GM19438 (cell line): ENCODE measurements around the gene CA7.
A peak's percentile ranks its signal among the peaks of the same experiment; 100 is the strongest.

Experiments used
- ATAC-seq: cut with Tn5 transposase; IDR thresholded peaks from one replicate; pipeline ENCODE4 v1.9.1; 2021; ENCODE audit warnings: low read depth; ENCODE audit not compliant: unreplicated experiment

Gene CA7

DNA sequence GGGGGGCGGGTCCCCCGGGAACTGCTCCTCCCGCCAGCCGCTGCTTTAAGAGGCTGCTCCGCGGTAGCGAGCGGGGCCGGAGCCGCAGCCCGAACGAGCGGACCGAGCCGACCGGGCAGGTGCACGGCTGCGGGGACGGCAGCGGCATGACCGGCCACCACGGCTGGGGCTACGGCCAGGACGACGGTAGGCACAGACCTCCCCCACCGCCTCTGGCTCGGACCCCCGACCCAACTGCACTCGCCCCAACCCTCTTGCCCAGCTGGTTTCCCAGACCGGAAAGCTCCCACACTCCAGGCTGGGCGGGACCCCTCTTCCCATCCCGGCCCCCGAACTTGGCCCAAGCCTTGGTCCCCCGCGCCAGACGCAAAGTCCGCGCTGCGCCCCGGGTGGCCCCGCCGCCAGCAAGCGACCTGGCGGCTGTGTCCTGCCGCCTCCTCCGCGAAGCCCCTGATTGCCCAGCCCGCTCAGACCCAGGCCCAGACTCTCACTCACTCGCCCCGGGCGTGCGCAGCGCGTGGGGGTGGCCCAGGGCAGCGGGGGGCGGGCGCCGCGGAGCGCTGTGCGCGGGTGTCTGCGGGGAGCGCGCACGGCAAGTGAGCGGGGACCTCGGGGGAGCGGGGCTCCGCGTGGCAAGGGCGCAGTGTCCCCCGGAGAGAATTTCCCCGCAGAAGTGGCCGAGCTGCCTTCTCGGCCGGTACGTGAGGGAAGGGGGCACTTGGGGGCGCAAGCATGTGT, at the start of gene CA7:
TSS of gene CA7 (plus strand) at position 73 of the 738 bp plus-strand sequence. CDS start at position 147, 74 bp downstream.
- no peak for ATAC-seq

DNA sequence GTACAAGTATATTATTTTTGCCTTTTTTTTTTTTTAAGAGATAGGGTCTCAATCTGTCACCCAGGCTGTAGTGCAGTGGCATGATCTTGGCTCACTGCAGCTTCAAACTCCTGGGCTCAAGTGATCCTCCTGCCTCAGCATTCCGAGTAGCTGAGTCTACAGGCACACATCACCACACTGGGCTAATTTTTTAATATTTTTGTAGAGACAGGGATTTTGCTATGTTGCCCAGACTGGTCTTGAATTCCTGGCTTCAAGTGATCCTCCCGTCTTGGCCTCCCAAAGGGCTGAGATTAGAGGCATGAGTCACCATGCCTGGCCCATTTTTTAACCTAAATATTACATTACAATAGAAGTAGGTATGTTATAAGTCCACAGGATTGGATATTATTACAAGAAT, 46.1 kb upstream of the CA7 start:
- no peak for ATAC-seq

DNA sequence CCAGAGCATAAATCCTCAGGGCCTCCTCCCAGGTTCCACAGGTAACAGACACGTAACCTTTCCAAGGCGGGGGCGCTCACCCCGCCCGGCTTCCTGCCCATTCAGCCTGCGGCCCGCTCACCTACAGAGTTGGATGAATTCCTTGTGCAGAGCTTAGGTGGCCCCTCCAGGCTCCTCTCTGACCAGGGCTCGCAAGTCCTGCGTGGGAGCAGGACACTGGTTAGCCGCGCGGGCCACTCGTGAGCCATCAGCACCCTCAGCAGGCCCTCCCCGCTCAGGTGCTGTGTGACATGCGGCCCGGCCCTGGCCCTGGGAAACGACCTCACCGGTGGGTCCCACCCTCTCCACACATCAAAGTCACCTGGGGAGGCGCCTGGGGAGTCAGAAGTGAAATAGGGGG, 43.4 kb upstream of the CA7 start:
- ATAC-seq: no peak

DNA sequence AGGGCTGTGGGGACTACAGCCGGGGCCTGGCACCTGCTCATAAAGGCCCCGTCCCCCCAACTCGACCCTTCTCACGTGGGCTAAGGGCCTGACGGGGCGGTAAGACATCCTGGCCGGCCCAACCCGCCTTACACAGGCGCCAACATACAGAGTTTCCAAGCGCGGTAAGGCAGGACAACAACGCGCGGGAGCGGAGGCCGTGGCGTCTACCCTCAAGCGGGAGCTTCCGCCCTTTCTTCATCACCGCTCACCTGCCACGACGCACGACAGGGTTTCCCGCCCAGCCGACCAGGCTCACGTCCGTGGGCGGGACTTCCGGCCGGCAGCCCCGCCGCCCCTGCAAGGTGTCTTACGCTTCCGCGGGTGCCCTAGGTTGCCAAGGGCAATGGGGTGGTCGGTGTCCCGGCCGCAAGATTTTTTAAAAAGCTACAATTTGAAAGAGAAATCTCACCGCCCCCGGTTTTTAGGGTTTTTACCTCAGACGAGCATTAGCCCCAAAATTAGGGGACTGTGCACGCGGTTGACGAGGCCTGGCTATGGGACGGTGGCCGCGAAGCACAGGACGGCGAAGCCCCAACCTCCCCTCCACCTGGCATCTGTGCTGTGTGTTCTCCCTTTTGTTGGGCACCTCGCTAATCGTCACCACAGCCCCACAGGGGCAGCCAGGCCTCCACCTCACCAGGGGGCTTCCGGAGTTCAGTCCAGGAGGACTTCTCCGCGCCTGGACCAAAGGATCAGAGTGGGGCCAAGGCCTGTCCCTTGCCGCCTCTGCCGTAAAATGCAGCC, 42.7 kb upstream of the CA7 start, which contains the start of gene TERB1:
TSS of gene TERB1 (minus strand) at position 265 of the 786 bp plus-strand sequence. CDS start 4,786 bp downstream, outside the sequence.
- no peak for ATAC-seq

DNA sequence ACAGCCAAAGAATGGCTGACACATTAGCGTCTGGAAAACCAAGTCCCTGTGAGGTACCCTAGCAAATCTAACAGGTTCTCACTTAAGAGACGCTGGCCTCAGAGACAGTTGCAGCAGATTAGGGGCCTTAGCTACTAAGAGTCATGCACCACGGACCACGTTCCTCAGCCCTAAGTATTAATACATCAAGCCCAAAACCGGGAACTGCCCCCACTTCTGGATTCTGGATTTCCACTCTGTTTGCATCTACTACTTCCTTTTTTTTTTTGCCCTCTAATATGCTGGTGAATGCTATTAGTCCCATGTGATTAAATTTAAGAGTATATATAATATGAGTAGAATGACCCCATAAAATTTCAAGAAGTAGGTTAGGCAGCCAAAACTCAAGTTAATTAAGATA, 42.1 kb upstream of the CA7 start:
- ATAC-seq: no peak

DNA sequence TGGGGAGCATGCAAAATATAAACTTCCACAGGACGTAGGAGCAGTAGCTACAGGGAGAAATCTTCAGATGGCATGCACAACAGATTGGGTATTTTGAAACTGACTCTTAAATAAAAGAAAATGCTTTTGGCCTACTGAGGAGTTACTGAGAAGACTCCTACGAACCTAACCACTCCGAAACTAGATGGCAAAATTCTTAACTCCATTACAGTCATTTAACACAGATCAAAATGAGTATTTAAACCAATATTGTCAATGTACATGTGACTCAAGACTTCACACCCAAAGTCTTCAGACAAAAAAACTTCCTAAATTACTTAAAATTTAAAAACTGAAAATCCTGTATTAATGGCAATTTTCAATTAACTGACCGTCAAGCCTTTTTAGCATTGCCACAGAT, 34.4 kb upstream of the CA7 start:
- ATAC-seq: no peak

DNA sequence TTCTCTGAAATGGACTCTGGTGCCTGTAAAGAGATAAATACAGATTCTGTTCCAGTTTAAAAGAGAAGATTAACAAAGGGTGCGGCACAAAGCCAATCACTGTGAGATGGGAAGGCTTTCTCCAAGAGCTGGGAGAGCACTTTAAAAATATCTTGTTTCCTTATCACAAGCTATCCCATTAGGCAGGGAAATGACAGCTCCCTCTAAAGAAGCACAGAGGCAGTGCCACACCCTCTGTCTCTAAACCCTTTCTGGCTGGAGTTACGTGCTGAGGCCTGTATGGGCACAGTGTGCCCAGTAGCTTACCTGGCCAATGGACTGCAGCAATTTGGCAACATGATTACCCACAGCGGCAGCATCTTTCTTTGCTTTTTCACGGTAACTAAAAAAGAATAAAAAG, 33.8 kb upstream of the CA7 start:
- ATAC-seq: no peak

DNA sequence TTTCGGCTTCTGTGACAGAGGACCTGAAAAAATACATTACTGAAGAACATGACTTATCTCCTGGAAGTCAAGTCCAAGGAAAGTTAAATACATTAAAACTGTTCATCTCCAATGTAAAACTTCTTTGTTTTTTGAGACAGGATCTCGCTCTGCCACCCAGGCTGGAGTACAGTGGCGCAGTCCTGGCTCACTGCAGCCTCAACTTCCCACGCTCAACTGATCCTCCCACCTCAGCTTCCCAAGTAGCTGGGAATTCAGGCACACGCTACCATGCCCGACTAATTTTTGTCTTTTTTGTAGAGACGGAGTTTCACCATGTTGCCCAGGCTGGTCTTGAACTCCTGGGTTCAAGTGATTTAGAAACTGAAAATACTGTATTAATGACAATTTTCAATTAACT, 33.2 kb upstream of the CA7 start:
- no peak for ATAC-seq

DNA sequence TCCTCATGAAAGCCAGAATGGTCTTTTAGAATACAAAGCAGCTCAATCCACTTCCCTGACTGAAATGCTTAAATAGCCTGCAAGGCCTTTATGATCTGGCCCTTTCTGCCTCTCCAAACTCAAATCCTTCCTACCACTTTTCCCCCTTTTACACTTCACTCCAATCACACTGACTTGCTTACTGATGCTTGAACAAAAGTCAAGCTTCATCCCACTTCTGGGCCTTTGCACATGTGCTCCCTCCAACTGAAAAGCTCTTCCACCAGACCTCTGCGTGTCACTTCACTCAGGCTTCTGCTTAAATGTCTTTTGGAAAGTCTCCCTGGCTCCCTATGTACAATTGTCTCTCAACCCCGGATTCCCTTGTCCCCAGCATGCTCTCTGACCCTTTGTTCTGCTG, 29.5 kb upstream of the CA7 start:
- no peak for ATAC-seq

DNA sequence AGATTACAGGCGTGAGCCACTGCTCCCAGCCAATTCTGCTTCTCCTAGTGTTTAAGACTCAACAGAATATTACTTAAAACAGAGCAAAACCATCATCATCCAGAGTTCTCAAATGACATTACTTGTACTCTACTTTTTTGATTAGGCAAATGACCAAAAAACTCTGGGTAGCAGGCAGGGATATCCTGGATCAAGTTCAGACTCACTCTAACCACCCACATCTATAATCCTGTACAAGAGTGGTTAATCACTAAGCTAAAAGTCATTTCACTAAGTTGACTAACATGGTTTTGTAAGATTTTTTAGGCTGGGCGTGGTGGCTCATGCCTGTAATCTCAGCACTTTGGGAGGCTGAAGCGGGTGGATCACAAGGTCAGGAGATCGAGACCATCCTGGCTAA, 20.2 kb upstream of the CA7 start:
- ATAC-seq: no peak

DNA sequence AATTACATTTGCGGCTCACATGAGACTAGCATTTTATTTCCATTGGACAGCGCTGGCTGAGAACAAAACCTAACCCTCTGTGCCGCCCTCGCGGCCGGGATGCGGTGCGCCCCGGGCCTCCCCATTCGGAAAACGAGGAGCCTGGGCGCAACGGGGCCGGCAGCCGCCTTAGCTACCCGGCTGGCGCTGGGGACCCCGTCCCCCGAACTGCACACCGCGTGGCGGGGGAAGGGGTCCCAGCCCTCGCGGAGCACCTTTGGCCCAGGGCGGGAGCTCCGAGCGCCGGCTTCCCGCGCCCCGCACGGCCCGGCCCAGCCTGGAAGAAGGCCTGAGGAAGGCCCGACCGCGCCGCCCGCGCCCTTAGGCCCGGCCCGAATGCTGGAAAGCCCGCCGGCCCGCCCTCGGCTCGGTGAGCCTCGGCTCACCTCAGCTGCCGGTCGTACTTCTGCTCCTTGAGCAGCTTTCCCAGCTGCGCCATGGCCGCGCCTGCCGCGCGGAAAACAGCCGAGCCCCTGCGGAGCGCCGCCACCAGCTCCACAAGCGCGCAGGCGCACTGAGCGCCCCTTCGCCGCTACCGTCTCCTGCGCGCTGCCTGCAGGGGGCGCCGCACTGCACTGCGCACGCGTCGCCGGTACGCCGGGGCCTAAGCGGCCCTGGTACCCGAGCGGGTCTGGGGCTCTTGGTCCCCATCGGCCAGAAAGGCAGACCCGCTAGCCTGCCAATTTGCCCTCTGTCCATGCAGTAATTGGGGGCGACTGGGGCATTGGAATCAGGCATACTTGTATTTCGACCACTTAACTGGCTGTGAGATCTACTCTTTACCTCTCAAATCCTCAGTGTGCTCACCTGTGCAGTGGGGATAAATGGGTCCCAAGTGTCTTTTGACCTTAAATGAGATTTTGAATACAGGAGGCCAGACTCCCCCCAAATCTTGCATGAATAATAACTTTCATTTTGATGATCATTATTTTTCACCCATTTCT, 13.5 kb upstream of the CA7 start, which contains the start of gene NAE1:
TSS of gene NAE1 (minus strand) at position 555 of the 983 bp plus-strand sequence. CDS start at position 478, 77 bp downstream.
- peak; percentile 82 for ATAC-seq

DNA sequence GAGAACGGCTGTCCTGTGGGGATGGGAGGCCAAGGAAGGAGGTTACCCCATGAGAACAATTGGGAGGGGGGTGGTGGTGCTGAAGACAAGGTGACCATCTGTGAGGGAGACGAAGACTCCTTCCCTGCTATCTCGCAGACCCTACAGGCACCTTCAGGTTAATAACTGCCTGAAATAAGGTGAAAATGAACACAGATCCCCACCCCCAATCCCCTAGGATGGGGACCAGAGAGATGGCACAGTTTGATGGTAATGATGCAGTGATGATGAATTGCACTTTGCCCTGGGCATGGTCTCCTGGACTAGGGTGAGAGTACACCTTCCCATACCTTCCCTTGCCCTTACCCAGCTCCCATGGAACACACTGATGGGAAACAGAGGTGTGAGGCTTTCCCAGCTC, 12.0 kb upstream of the CA7 start:
- no peak for ATAC-seq

DNA sequence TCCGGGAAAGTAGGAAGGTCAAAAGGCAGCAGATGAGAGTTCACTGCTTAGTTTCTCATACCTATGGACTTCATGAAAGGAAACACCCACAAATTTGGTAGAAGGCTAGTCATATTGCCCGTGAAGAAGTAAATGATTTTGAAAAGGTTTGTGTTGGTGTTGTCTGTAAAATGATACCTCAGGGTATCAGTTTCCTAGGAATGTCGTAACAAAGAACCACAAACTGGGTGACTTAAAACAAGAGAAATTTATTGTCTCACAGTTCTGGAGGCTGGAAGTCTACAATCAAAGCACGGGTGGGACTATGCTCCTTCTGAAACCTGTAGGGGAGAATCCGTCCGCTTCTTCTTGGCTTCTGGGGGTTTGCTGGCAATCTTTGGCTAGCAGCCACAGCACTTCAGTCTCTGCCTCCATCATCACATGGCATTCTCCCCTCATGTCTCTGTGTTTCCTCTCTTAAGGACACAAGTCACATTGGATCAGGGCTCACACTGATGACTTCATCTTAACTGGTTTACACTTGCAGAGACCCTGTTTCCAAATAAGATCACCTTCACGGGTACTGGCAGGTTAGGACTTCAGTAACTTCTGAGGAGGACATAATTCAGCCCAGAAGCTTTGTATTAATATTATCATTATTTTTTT, 11.4 kb upstream of the CA7 start:
- ATAC-seq: no peak

DNA sequence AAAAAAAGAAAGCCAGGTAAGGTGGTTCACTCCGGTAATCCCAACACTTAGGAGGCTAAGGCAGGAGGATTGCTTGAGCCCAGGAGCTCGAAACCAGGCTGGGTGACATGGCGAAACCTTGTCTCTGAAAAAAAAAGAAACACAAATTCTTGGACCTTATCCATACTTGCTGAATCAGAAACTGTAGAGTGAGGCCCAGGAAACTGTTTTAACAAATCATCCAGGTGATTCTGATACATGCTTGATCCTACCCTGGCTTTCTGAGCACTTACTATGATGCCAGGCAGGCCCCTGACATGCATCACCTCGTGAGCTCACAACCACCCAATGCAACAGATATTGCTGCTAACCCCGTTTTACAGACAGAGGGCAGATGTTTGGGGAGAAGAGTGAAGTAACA, 9.5 kb upstream of the CA7 start:
- no peak for ATAC-seq

DNA sequence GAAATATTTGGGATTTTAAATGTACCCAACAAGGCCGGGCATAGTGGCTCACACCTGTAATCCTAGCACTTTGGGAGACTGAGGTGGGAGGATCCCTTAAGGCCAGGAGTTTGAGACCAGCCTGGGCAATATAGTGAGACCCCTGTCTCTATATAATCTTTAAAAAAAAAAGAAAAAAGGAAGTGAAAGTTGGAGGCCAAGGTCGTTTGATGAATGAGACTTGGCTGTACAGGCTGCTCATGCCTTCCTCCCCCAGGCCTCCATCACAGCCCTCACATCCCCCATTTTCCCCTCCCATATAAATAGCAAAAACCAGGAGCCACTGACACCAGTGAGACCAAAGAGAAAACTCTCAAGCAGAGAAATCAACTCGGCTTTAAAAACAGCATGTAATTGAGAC, 3.3 kb upstream of the CA7 start:
- ATAC-seq: no peak

DNA sequence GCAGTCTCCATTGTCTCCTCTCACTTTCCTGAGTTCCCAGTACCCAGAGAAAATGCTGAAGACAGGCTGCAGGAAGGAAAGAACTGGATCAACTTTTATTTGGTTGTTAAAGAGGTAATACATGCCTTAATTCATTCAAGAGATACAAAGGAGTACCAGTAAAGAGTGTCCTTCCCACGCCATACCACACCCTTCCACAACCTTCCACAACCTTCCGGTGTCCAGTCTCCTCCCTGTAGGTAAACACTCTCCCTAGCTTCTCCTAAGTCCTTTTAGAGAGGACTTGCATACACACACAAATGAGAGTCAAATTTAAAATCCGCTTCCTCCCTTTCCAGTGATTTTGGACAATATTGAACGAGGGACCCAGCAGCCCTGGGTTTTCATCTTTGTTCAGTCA, 2.8 kb upstream of the CA7 start:
- ATAC-seq: no peak

DNA sequence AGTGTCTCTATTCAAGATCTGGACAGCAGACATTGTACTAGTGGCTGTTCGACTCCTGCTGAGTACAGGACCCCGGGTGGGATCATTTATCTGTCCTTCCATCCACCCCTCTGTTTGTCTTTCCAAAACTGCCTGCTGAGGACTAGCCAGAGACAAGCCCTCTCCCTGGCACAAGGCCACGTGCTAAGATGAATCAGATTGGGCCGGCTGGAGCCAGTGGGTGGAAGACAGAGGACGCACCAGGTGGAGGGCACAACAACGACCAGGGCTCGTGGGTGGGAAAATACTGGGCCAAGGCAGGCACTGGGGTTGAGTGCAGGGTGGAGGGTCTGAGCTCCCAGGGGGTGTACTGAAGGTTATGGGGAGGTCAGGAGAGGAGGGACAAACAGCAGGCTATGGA, 1.4 kb upstream of the CA7 start:
- no peak for ATAC-seq

DNA sequence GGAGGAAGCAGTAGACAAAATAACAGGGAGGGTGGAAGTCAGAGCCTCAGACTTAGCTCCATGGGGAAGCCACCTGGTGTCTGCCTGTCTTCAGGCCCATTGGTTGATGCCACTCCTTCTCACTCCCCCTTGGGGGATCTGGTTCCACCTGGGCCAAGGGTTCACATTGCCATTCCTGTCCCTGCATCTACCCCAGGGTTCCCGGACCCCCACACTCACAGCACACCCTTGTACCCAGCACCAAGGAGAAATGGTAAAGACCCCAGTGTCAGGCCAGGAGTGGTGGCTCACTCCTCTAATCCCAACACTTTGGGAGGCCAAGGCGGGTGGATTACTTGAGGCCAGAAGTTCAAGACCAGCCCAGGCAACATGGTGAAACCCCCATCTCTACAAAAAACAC, 1.0 kb upstream of the CA7 start:
- ATAC-seq: no peak

DNA sequence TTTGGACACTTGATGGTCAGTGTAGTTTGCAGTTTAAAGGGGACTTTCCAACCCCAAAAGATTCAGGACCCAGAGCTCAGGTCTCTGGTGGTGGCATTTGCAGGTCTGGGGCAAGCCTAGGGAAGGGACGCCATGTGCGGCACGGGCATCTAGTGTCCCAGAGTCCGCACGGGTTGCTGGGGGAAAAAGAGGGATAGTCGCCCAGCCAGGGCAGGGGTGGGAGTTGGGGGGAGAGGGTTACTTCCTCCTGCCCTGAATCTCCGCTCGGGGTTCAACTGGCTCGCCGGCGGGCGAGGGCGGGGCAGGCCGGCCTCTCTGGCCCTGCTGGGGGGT, 239 bp upstream of the CA7 start:
- ATAC-seq: no peak

DNA sequence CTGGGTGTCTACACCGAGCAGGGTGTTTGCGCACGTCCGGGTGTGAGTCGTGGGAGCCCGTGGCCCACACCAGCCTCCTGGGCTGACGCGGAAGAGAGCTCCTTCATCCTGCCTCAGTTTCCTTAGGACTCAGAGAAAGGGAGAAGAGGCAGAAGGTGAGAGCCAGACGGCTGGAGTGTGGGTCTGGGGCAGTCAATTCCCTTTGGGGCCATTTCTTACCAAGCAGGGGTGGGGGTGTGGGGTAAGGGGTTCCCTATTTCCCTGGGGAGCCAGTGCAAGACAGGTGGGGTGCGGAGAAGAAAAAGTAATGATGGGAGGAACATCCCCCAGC, 831 bp downstream of the CA7 start:
- ATAC-seq: no peak
